K562 (cell line): ENCODE data around the gene STK25. TPM values are rescaled to one million over a fixed set of nuclear protein-coding genes. Genes with fewer than 3 reads are reported as not detected.

Experiments used
- ATAC-seq: fragments of 200-7000 bp; cut with Tn5 transposase; 3 replicates; pipeline ENCODE4 v1.9.1; 2020; ENCODE audit warnings: moderate library complexity
- BruUV-seq: library from RNA; stranded (reverse); fragments of 400-500 nt; replicated peaks from 2 replicates; lab custom pipeline; 2021; lab: Mats Ljungman, UMichigan
- CTCF ChIA-PET: fragments of 300-600 bp; formaldehyde crosslinking; extraction: SDS; loops from one replicate; lab custom pipeline; 2021; ENCODE audit warnings: low intra/inter-chr PET ratio; lab: Yijun Ruan, JAX
- POLR2A ChIA-PET: fragments of 300-600, 350-650 bp; sonication (Branson Sonifier 250); formaldehyde crosslinking; extraction: SDS; loops from one replicate; lab custom pipeline; 2021; ENCODE audit warnings: antibody characterized with exemption, inconsistent platforms; lab: Yijun Ruan, JAX
- DNase-seq, 4 experiments: peaks; one replicate each; pipeline versions ENCODE4 v3.0.0 to v3.0.0-alpha.2; 2011 to 2018; ENCODE audit warnings: low spot score in 3 of 4, mixed read lengths in 3 of 4; ENCODE audit errors: extremely low read depth in 1 of 4
- FAIRE-seq: peaks from 2 replicates; lab custom pipeline; 2011; peaks lifted over from hg19 to GRCh38; lab: Jason Lieb, UNC
- H2AFZ ChIP-seq: 2 replicates; pipeline ENCODE4 v1.6.0; 2011; ENCODE audit warnings: low read depth, low read length, control low read depth, inconsistent platforms
- H3K27ac ChIP-seq: fragments of 200-600 bp; 3 replicates; pipeline ENCODE4 v1.8.0; 2011; ENCODE audit warnings: low read depth, mild to moderate bottlenecking, control low read depth, inconsistent platforms, low read length, moderate library complexity, mixed read lengths; ENCODE audit errors: extremely low read depth
- H3K27me3 ChIP-seq, 2 experiments: fragments of 300-600 bp in 1 of 2; 2 replicates in 1 of 2; 3 replicates in 1 of 2; pipeline versions ENCODE4 v1.6.0 to v1.8.0; 2011; ENCODE audit warnings: inconsistent platforms in 2 of 2, low read length in 2 of 2, mild to moderate bottlenecking in 1 of 2, mixed read lengths in 1 of 2, moderate library complexity in 1 of 2; ENCODE audit not compliant: control insufficient read depth in 2 of 2, insufficient read depth in 2 of 2
- H3K36me3 ChIP-seq: fragments of 300-600 bp; 3 replicates; pipeline ENCODE4 v1.8.0; 2011; ENCODE audit warnings: mild to moderate bottlenecking, low read length, inconsistent platforms; ENCODE audit not compliant: control insufficient read depth, insufficient read depth
- H3K4me1 ChIP-seq, 2 experiments: fragments of 200-600 bp in 1 of 2; replicated peaks in 1 of 2; 2 replicates in 1 of 2; 3 replicates in 1 of 2; pipeline versions ENCODE4 v1.5.1 to v1.8.0; 2011; ENCODE audit warnings: inconsistent platforms in 2 of 2, low read length in 2 of 2, mild to moderate bottlenecking in 1 of 2, mixed read lengths in 1 of 2, moderate library complexity in 1 of 2; ENCODE audit not compliant: control insufficient read depth in 2 of 2, insufficient read depth in 2 of 2
- H3K4me2 ChIP-seq: 2 replicates; pipeline ENCODE4 v1.6.1; 2011; ENCODE audit warnings: low read length, control low read depth, inconsistent platforms, mixed read lengths; ENCODE audit not compliant: insufficient read depth
- H3K4me3 ChIP-seq: fragments of 200-600 bp; sonication (generic), shearing (Covaris generic); 2 replicates; pipeline ENCODE4 v1.5.1; 2016; ENCODE audit warnings: control low read depth, inconsistent platforms
- H3K79me2 ChIP-seq: fragments of 200-600 bp; 3 replicates; pipeline ENCODE4 v1.8.0; 2011; ENCODE audit warnings: low read length, inconsistent platforms; ENCODE audit not compliant: control insufficient read depth, insufficient read depth
- H3K9ac ChIP-seq, 2 experiments: 2 replicates each; pipeline versions ENCODE4 v1.6.0 to v1.6.1; 2011; ENCODE audit warnings: low read depth in 2 of 2, low read length in 2 of 2, control low read depth in 1 of 2, inconsistent platforms in 1 of 2, mild to moderate bottlenecking in 1 of 2, mixed read lengths in 1 of 2; ENCODE audit not compliant: insufficient read depth in 1 of 2
- H3K9me1 ChIP-seq: one replicate; pipeline ENCODE4 v1.6.0; 2011; ENCODE audit warnings: inconsistent platforms, mild to moderate bottlenecking, low read length, moderate library complexity; ENCODE audit not compliant: control insufficient read depth, insufficient read depth
- H3K9me3 ChIP-seq: replicated peaks from 2 replicates; pipeline ENCODE4 v1.5.1; 2011; ENCODE audit warnings: low read depth, low read length, inconsistent platforms; ENCODE audit not compliant: control insufficient read depth, insufficient read depth
- H4K20me1 ChIP-seq: replicated peaks from 2 replicates; pipeline ENCODE4 v1.6.1; 2011; ENCODE audit warnings: low read length, inconsistent platforms, mixed read lengths; ENCODE audit not compliant: control insufficient read depth, insufficient read depth
- AFF1 ChIP-seq, 2 experiments: fragments of 450-650 bp; IDR thresholded peaks; 2 replicates each; pipeline ENCODE4 v1.6.1; 2018; ENCODE audit warnings: mild to moderate bottlenecking in 2 of 2, low read depth in 1 of 2; ENCODE audit not compliant: partially characterized antibody in 2 of 2
- ATF2 ChIP-seq: sonication (generic); formaldehyde crosslinking; IDR thresholded peaks from 2 replicates; pipeline ENCODE4 v1.8.1; 2022; ENCODE audit warnings: missing genetic modification reagents
- COPS2 ChIP-seq: fragments of 450-650 bp; conservative IDR thresholded peaks from 2 replicates; pipeline ENCODE4 v1.6.1; 2016; ENCODE audit warnings: mild to moderate bottlenecking, moderate library complexity
- GTF2F1 ChIP-seq: IDR thresholded peaks from 2 replicates; pipeline ENCODE4 v1.6.1; 2011; ENCODE audit warnings: low read depth, low read length, improper control_type of control experiment
- KDM2B ChIP-seq: fragments of 250-450 bp; sonication (Bioruptor Pico); IDR thresholded peaks from 2 replicates; pipeline ENCODE4 v1.8.0; 2021; ENCODE audit warnings: mild to moderate bottlenecking, moderate library complexity
- KDM4B ChIP-seq, 2 experiments: fragments of 450-650 bp in 1 of 2; sonication (generic) in 1 of 2; IDR thresholded peaks; 2 replicates each; pipeline ENCODE4 v1.6.1; 2016 to 2017; ENCODE audit warnings: borderline replicate concordance in 2 of 2, antibody characterized with exemption in 1 of 2, low read depth in 1 of 2, mild to moderate bottlenecking in 1 of 2
- ZFP1 ChIP-seq: fragments of 450-650 bp; formaldehyde crosslinking; IDR thresholded peaks from 2 replicates; pipeline ENCODE4 v1.4.0; 2020; ENCODE audit warnings: mild to moderate bottlenecking, mixed read lengths
- ZNF785 ChIP-seq: fragments of 250-450 bp; sonication (Bioruptor Pico); IDR thresholded peaks from 2 replicates; pipeline ENCODE4 v1.4.0; 2020; ENCODE audit warnings: mild to moderate bottlenecking
- WGBS: fragments of 100-300 bp; shearing (Covaris generic); methylation state at CpG from one replicate; pipeline ENCODE4 v1.1.6; 2016; ENCODE audit warnings: low coverage, mixed read lengths; ENCODE audit not compliant: insufficient coverage; ENCODE audit errors: missing lambda C conversion rate; 5-methylcytosine and 5-hydroxymethylcytosine counted together
- in situ Hi-C: fragments of 300-500 bp; cut with MboI; formaldehyde crosslinking; loops from 4 replicates; pipeline ENCODE4 v1.15.0; 2018; ENCODE audit warnings: inconsistent platforms, mixed read lengths
- intact Hi-C: fragments of 100-400 bp; cut with micrococcal nuclease; formaldehyde crosslinking; loops from 2 replicates; pipeline ENCODE4 v1.14.2; 2022
- polyA plus RNA-seq, 8 experiments: library from polyadenylated mRNA; depleted of rRNA in 4 of 8; stranded (reverse) in 5 of 8; unstranded in 3 of 8; fragments of >200 nt; fragmentation: Nextera tagmentation in 2 of 8; fragmentation: Illumina TruSeq in 1 of 8; extraction: Ambion mirVana in 2 of 8; extraction: Trizol in 1 of 8; gene quantifications; 2 replicates each; pipeline versions ENCODE4 v1.2.1 to v1.2.3, GENCODE V29; 2011 to 2014; ENCODE audit warnings: inconsistent platforms in 1 of 8, missing spikeins in 1 of 8
- total RNA-seq, 7 experiments: library from RNA; depleted of rRNA in 6 of 7; stranded (reverse); fragments of >200 nt in 6 of 7; fragmentation: Illumina TruSeq in 2 of 7; extraction: Trizol in 2 of 7; gene quantifications; 2 replicates each; pipeline versions ENCODE4 v1.2.1 to v1.2.3, GENCODE V29; 2011 to 2021; ENCODE audit warnings: low replicate concordance in 1 of 7

The STK25 gene
- total and polyA plus RNA-seq, 9 of the 15 experiments (the other 6 are each of a cell fraction or from before 2014, with no cell fraction given), result 5.4 to 177 (median 116) TPM

- BruUV-seq, result no TSS peak
- Histone ChIP-seq H3K4me1 (peaks cover 0 to 39% of the 10 kb centered on the region in 2 experiments; a peak in 2 of 5 replicates), H4K20me1 (peaks cover 5% of the 10 kb centered on the region; the same call in 1 of the 2 replicates), H3K36me3 (no peaks in the 10 kb centered on the region), H3K9ac (no peak overlapping the region), H3K9me1 (no peaks in the 10 kb centered on the region), H3K79me2 (no peaks in the 10 kb centered on the region), H3K9me3 (no peaks in the 10 kb centered on the region), H3K27ac (no peak overlapping the region), H3K4me3 (no peak overlapping the region), H3K4me2 (no peak overlapping the region), H3K27me3 (peaks cover 0 to 2% of the 10 kb centered on the region in 2 experiments; a peak in 2 of 5 replicates), H2AFZ (0 out of 2 replicates have a peak overlapping the region, but pooled peaks have one; percentile 32)
- ChIA-PET POLR2A (interaction anchor here (0.5 to 0.7 kb wide), 3 partner anchors 37 to 88 kb away, joined by 3 to 4 read pairs (median 4); no protein-coding TSS in a partner anchor), CTCF (no interaction called here)
- DNase-seq (no peak), FAIRE-seq (no peak), ATAC-seq (no peak)
- intact Hi-C loops (no loop called here), in situ Hi-C loops (no loop called here)
- WGBS, result 11% methylated on average over 3 of the region's 3 CpGs
- TF ChIP-seq KDM2B (CRISPR knock-in tag) (no peak), COPS2 (no peak), ZNF785 (no peak), AFF1 (IDR thresholded peaks at IDR 0.05; ENCODE audit: low read depth in 1 of 2, partially characterized antibody in 2 of 2) (no peak), GTF2F1 (no peak), KDM4B (IDR thresholded peaks at IDR 0.05; ENCODE audit: borderline replicate concordance in 2 of 2, low read depth in 1 of 2) (no peak), ZFP1 (CRISPR knock-in tag) (no peak), ATF2 (CRISPR knock-in tag) (no peak)
These were observed 47.3 kb upstream of the STK25 start for GRCh38 chr2:241555711-241556110.
